NCI-H1694 (cell line): ENCODE data around the gene STAMBPL1.

Experiments used
- DNase-seq: peaks from one replicate; lab custom pipeline; 2025; lab: John Stamatoyannopoulos, UW

Gene STAMBPL1

GRCh38 chr10:88952647-88953111, 72.6 kb downstream of the STAMBPL1 start, which contains the start of gene ACTA2:
TSS of gene ACTA2 (minus strand) at chr10:88952773. CDS start at chr10:88948930, 3,843 bp downstream.
- peak; percentile 34 for DNase-seq

GRCh38 chr10:88953662-88954061, 73.6 kb downstream of the STAMBPL1 start:
- DNase-seq = no peak

DNA sequence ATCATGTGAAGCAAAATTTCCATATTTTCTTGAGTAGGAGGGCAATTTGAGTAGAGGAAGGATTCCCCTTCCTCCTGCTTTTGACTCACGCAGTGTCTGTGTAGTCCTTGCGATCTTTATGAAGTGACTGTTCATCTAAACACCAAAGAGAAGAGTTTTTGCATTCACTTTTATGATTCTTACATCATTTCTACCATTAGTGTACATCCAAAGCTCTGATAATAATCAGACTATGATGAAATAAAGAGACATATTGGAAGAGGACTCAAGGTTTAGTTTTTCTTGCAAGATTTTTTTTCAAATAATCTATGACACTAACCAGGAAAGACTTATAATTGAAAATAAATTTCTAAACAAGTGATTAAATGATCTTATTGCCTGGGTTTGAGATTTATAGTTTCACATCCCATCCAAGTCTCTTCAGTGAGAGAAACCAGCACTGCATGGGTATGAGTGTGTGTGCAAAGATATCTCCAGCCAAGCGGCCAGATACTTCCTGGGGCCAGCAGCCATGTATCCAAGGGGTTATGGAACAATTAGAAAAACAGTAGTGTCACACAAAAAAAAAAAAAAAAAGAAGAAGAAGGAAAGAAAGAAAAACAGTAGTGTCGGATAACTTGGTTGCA, 74.5 kb downstream of the STAMBPL1 start:
- DNase-seq = no peak

DNA sequence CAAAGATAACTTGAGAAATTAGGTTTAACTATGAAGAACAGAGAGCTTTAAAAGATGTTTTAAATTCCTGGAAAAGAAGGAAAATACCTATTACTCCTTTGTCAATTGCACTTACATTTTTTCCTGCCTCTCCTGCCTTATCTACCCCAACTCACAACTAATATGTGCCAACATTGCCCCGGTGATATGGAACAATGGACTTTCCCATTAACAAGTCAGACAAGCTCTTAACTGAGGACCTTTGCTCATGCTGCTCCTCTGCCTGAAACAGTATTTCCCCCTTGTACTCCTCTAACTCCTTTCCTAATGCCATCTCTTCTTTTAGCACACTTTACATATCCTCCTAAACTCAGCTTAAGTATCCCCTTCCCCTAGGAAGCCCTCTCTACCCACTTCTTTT, 77.3 kb downstream of the STAMBPL1 start:
- no peak for DNase-seq

DNA sequence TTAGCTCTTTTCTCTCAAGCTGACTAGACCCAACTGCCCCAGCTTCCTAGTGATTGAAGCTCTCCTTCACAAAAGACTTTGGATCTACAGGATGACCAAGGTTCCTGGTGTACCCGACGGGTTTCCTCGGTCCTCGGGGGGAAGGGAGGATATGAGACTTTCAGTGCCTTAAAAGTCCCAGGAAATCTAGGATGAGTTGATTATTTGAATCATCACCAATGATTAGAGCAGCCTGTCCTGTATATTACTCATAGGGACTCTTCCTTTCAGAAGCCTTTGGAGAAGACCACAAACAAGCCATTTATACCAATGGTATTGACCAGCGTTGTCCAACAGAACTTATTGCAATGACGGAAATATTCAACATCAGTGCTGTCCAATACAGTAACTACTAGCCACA, 78.7 kb downstream of the STAMBPL1 start:
- no peak for DNase-seq

DNA sequence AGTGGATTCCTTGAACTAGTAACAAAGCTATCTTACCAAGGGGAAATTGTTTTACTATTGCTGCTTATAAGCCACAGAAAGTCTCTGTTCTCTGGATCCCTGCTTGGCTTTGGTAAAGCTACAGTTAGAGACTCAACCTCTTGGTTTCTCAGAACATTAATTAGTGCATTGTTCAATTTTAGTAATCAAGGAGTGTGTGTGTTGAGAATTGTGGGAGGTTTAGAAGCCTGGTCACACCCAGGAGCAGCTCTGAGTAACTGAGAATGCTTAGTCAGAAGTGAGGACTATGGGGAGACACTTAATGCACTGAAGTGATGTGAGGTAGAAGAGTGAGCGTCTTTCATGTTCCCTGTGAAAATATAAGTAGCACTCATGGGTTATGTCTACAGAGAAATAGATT, 80.8 kb downstream of the STAMBPL1 start:
- DNase-seq = no peak

GRCh38 chr10:88961266-88961665, 81.2 kb downstream of the STAMBPL1 start:
- DNase-seq = no peak

DNA sequence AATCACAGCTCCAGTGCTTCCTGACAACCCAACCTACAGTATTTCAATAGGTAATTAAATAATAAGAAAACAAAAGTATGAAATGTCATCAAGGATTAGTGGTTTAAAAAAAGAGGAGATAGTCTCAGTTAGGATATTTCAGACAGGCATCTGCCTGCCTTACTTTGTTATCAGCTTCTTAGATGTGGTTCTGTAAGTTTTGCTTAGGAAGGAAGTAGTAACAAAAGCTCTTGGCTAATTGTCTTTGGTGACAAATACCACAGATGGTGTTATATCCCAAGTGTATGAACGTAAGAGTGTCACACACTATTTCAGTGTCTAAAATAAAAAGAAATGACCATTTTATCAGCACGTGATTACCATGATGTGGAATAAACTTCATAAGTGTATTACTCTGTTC, 82.3 kb downstream of the STAMBPL1 start:
- DNase-seq = no peak

- DNase-seq = no peak
Measured at GRCh38 chr10:88963318-88963717, 83.3 kb downstream of the STAMBPL1 start.

DNA sequence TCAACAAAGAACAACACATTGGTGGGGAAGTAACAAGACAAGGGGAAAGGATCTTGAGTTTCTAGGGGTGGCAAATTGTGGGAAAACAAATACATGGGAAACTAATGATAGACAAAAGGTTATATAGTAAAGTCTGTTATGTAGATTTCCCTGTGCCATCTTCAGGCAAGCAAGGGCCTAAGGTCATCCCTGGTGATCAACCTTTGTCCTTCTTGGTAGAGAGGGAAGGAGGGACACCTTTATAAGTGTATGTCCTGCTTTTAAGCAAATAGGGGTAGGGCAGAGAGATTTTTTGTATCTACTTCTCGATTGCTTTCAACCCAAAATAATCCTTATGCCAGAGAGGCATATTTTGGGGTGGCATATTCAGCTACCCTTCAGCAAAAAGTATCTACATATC, 84.3 kb downstream of the STAMBPL1 start:
- no peak for DNase-seq

- no peak for DNase-seq
Measured at GRCh38 chr10:88964869-88965415, 84.9 kb downstream of the STAMBPL1 start.

DNA sequence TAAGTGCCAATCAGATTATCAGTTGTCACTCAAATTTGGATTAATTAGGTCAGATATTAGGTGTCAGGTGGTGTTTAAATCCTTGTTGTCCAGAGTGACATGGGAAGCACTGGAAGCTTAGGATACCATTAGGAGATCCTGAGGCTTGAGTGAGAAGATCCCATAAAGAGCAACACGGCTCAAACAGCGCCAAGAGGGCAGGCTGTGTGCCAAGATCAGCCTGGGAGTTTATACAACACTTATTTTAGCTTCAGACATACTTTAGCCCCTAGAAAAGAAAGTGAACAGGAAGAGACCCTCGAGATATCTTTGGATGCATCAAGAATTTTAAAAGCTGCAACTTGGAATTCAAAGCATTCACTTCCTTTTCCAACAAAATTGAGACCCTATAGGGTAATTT, 86.8 kb downstream of the STAMBPL1 start:
- DNase-seq = no peak

DNA sequence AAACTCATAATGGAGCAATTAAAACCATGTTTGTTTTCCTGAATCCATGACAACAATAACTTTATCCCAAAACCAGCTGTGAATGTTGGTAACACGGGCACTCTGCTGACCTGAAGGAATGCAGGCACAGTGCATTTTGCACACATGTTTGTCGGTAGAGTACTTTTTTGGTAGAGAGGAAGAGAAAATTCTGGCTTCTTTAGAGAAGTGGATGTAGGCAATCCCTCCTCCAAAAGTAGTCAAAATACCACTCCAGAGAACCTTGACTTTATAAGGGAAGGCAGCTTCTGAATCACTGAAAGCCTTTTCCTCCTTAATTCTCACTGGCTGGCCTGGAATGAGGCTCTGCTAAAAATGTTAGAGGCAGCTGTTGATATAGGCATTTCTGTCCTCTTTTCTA, 88.3 kb downstream of the STAMBPL1 start:
- no peak for DNase-seq

DNA sequence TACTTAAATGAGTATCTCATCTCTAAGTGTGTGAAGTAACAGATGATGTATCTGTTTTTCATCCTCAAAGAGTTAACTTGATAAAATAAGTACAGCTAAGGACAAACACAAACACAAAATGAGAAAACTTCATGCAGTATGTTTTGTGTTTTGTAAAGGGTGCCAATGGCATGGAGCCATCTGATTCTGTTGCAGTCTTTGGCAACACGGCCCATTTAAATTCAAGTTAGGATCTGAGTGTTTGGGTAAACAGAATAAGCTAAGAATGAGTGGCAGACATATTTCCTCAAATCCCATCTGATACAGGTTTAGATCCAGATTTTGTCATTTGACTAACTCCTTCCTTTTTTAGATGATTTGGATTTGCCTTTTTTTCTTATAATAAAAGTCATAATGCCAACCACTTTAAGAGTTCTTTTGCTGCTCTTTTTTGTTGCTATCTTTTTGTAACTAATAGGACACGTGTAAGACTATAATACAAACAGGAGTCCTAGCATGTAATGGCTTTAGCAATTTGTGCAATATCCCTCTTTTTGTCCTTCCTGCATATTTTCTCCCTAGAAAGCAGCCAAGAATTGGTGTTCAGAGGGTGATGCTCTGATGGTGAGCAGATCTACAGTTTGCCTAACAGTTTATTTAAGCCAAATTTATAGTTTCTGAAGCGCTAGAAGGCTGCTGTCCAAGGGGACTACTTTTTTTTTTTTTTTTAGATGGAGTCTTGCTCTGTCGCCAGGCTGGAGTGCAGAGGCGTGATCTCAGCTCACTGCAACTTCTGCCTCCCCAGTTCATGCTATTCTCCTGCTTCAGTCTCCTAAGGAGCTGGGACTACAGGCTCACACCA, 91.4 kb downstream of the STAMBPL1 start:
- no peak for DNase-seq
